ENCODE data around the gene DUSP9. TPM values are rescaled to one million over a fixed set of nuclear protein-coding genes. Genes with fewer than 3 reads are reported as not detected.

The DUSP9 gene
- total and polyA plus RNA-seq, 2 donors (not counting 3 experiments of a cell fraction or from before 2014, with no cell fraction given), result 0.04 TPM; not detected in 1

- Histone ChIP-seq H3K9me1 (replicated peaks; ENCODE audit: control insufficient read depth, extremely low read depth, insufficient read depth, low read length) (no peaks in the 10 kb centered on the region), H3K27me3 (ENCODE audit: control insufficient read depth in 2 of 2, insufficient read depth in 2 of 2, low read length in 2 of 2) (no peaks in the 10 kb centered on the region), H3K4me1 (ENCODE audit: control insufficient read depth, extremely low read depth, insufficient read depth, low read length) (peaks cover 4% of the 10 kb centered on the region), H3K9me3 (replicated peaks; ENCODE audit: control insufficient read depth, insufficient read depth, low read length) (no peaks in the 10 kb centered on the region), H2AFZ (ENCODE audit: low read depth, low read length) (no peak overlapping the region), H3K79me2 (ENCODE audit: control insufficient read depth, insufficient read depth, low read length) (no peaks in the 10 kb centered on the region), H3K4me2 (ENCODE audit: insufficient read depth, low read length) (no peak overlapping the region), H3K4me3 (replicated peaks in 1 of 3; ENCODE audit: insufficient read depth in 1 of 3, low read depth in 1 of 3, low read length in 3 of 3) (no peak overlapping the region), H3K9ac (replicated peaks; ENCODE audit: extremely low read depth, insufficient read depth, low read length) (no peak overlapping the region), H3K36me3 (ENCODE audit: control insufficient read depth in 2 of 2, extremely low read depth in 1 of 2, insufficient read depth in 2 of 2, low read length in 2 of 2) (peaks cover 0 to 3% of the 10 kb centered on the region in 2 experiments), H3K27ac (ENCODE audit: insufficient read depth, low read depth, low read length) (no peak overlapping the region), H4K20me1 (replicated peaks; ENCODE audit: control insufficient read depth, extremely low read depth, insufficient read depth, low read length) (no peaks in the 10 kb centered on the region)
- ChIA-PET POLR2A (no interaction called here), CTCF (no interaction called here)
- FAIRE-seq, result no peak
- no TSS peak for BruUV-seq (replicated peaks)
- no peak for DNase-seq (ENCODE audit: low read depth, low spot score)
- dilution Hi-C loops (cut with MboI; ENCODE audit: extremely low pct_ligation_motif_present, low sequenced_read_pairs) (no loop called here), intact Hi-C loops (cut with micrococcal nuclease) (no loop called here)
- TF ChIP-seq FOS (IDR thresholded peaks at IDR 0.05; ENCODE audit: borderline replicate concordance, insufficient read depth, low read length), result no peak
- TF ChIP-seq POLR2AphosphoS5 (IDR thresholded peaks at IDR 0.05; ENCODE audit: insufficient read depth, low read depth, low read length), result no peak
- no peak for TF ChIP-seq GATA2 (IDR thresholded peaks at IDR 0.05; ENCODE audit: insufficient read depth, insufficient read length, low read depth, low read length)
- no peak for TF ChIP-seq EZH2 (IDR thresholded peaks at IDR 0.05; ENCODE audit: borderline replicate concordance, low read depth, low read length, severe bottlenecking)
- no peak for TF ChIP-seq JUN (IDR thresholded peaks at IDR 0.05; ENCODE audit: borderline replicate concordance, insufficient read depth, insufficient read length, low read depth)
- no peak for TF ChIP-seq MYC (IDR thresholded peaks at IDR 0.05; ENCODE audit: low read depth, low read length)
- TF ChIP-seq CTCF (IDR thresholded peaks at IDR 0.05; ENCODE audit: extremely low read depth in 1 of 2, insufficient read depth in 1 of 2, low read depth in 1 of 2, low read length in 2 of 2), result no peak
- no peak for TF ChIP-seq MAX (IDR thresholded peaks at IDR 0.05; ENCODE audit: insufficient read depth, insufficient read length)
- no peak for TF ChIP-seq POLR2A (IDR thresholded peaks at IDR 0.05; ENCODE audit: low read depth, low read length)
Measured at GRCh38 chrX:153692611-153693156, 45.7 kb downstream of the DUSP9 start.
